GM12891 (cell line): ENCODE measurements around the gene SPATA13.
"Not testable (repeated sequence)": the region's sequence is repeated elsewhere in the genome, so short reads cannot be mapped to it uniquely, and the experiment has no call there.

ENCODE experiments used
- POLR2A ChIP-seq: IDR thresholded peaks from 2 replicates; pipeline ENCODE4 v1.6.1; 2011; ENCODE audit warnings: low read depth, low read length, control low read depth
- POLR2AphosphoS5 ChIP-seq: IDR thresholded peaks from 2 replicates; pipeline ENCODE4 v1.6.1; 2011; ENCODE audit warnings: low read depth, low read length, control low read depth
- SPI1 ChIP-seq: IDR thresholded peaks from 2 replicates; pipeline ENCODE4 v1.6.1; 2011; ENCODE audit warnings: low read depth, low read length, control low read depth
- TAF1 ChIP-seq: IDR thresholded peaks from 2 replicates; pipeline ENCODE4 v1.6.1; 2011; ENCODE audit warnings: low read depth, low read length, control low read depth

- TF ChIP-seq TAF1, POLR2AphosphoS5, POLR2A, SPI1: not testable (repeated sequence)
Measured at GRCh38 chr13:24327598-24327997, 167.1 kb downstream of the SPATA13 start.
